Mononuclear cell (primary cell): ENCODE results near the gene RHOG. TPM values are rescaled to one million over a fixed set of nuclear protein-coding genes. Genes with fewer than 3 reads are reported as not detected.
"Not testable (repeated sequence)": the region's sequence is repeated elsewhere in the genome, so short reads cannot be mapped to it uniquely, and the experiment has no call there.

Experiments
- H3K27me3 ChIP-seq: 2 replicates; pipeline ENCODE4 v1.6.0; 2011; ENCODE audit warnings: low read length, control low read depth; ENCODE audit not compliant: insufficient read depth
- H3K4me1 ChIP-seq: 2 replicates; pipeline ENCODE4 v1.5.1; 2011; ENCODE audit warnings: mild to moderate bottlenecking, low read length, control low read depth; ENCODE audit not compliant: insufficient read depth
- H3K4me3 ChIP-seq: 2 replicates; pipeline ENCODE4 v1.5.1; 2011; ENCODE audit warnings: mild to moderate bottlenecking, low read length, moderate library complexity
- H3K9me3 ChIP-seq: 2 replicates; pipeline ENCODE4 v1.5.1; 2011; ENCODE audit warnings: low read depth, mild to moderate bottlenecking, control low read depth, low read length
- total RNA-seq: library from RNA; depleted of rRNA; stranded (reverse); fragments of >200 nt; gene quantifications from one replicate; pipeline ENCODE4 v1.2.3, GENCODE V29; 2012

RHOG gene
- total RNA-seq, 1 donor, result 75.6 TPM

GRCh38 chr11:3796002-3796311 lies 44.8 kb downstream of the RHOG start:
- no peaks in the 10 kb centered on the region for H3K27me3 ChIP-seq
- no peaks in the 10 kb centered on the region for H3K9me3 ChIP-seq
- peak overlapping the region; percentile 95 for H3K4me3 ChIP-seq
- peaks cover 35% of the 10 kb centered on the region for H3K4me1 ChIP-seq

- no peak overlapping the region for H3K4me3 ChIP-seq
- H3K27me3 ChIP-seq, result no peaks in the 10 kb centered on the region
- H3K9me3 ChIP-seq, result no peaks in the 10 kb centered on the region
- peaks cover 35% of the 10 kb centered on the region for H3K4me1 ChIP-seq
These were observed 45.4 kb downstream of the RHOG start for GRCh38 chr11:3795131-3796001.

GRCh38 chr11:3794387-3794786 lies 46.4 kb downstream of the RHOG start:
- peaks cover 35% of the 10 kb centered on the region for H3K4me1 ChIP-seq
- not testable (repeated sequence) for H3K4me3 ChIP-seq, H3K27me3 ChIP-seq, H3K9me3 ChIP-seq

DNA sequence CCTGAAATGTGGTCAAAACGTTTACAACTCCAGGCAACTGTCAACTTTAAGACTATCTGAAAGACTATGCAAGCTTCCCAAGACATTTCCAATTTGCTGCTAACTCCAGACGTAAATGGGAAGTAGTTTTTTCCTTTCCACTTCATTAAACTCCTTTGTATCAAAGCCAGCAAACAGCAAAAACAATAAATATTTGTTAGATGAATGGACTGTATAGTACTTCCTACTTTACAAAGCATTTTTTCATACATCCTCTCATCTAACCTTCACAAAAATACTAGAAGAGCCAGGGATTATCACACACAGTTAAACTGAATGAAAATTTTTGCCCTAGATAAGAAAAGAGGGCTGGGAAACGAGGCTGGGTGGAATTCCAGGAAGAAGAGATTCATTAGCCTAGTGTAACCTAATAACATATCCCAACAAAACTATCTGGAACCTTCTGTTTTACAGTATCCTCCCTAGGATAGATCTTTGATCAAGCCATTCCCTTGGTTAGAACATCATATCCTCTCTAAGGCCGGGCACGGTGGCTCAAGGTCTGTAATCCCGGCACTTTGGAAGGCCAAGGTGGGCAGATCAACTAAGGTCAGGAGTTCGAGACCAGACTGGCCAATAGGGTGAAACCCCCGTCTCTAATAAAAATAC lies 53.9 kb downstream of the RHOG start:
- Histone ChIP-seq H3K9me3 (no peaks in the 10 kb centered on the region), H3K4me3 (no peak overlapping the region), H3K4me1 (peaks cover 44% of the 10 kb centered on the region), H3K27me3 (no peaks in the 10 kb centered on the region)

DNA sequence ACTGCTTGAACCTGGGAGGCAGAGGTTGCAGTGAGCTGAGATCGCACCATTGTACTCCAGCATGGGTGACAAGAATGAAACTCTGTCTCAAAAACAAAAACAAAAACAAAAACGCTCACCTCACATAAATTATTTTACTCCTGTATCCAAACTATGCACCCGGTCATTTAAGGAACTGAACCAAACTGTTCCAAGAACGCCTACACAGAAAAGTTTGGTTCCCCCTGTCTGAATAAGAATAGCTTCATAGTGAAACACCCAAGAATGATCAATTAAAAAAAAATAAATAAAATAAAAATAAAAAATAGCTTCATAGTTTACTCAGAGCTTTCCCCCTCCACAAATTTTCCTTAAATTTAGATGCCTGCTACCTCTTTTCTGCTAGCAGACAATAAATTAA lies 57.1 kb downstream of the RHOG start:
- no peak overlapping the region for H3K4me3 ChIP-seq
- peaks cover 51% of the 10 kb centered on the region for H3K4me1 ChIP-seq
- no peaks in the 10 kb centered on the region for H3K27me3 ChIP-seq
- no peaks in the 10 kb centered on the region for H3K9me3 ChIP-seq

- peaks cover 44% of the 10 kb centered on the region for H3K4me1 ChIP-seq
- H3K27me3 ChIP-seq, result no peaks in the 10 kb centered on the region
- H3K4me3 ChIP-seq, result no peak overlapping the region
- no peaks in the 10 kb centered on the region for H3K9me3 ChIP-seq
These were observed 57.8 kb downstream of the RHOG start for GRCh38 chr11:3782963-3783362.

DNA sequence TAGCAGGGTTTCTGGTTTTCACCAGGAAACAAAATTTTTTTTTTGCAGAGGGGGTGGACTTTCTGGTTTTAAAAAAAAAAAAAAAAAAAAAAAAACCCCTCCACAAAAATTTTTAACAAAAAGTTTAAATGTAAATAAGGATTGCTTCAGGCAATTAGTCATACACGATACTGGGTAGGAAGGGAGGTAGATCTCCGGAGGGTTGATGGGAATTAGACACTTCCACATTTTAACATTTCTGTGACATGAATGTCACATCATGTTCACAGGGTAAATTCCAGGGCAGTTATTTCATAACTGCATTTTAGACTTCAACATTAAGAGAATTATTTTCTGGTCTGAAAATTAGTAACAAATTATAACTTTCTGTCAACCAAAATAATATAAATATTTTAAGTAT lies 59.3 kb downstream of the RHOG start:
- Histone ChIP-seq H3K4me3 (no peak overlapping the region), H3K4me1 (peaks cover 30% of the 10 kb centered on the region), H3K9me3 (no peaks in the 10 kb centered on the region), H3K27me3 (no peaks in the 10 kb centered on the region)

Other genes with a start within 250 kb of the RHOG start
- not detected for gene ART5, start 199.0 kb downstream of the RHOG start, total RNA-seq
- not detected for gene ART1, start 195.8 kb downstream of the RHOG start, total RNA-seq
- gene CHRNA10, start 169.6 kb downstream of the RHOG start, total RNA-seq, result 0.31 TPM
- 227 TPM for gene NUP98, start 43.4 kb downstream of the RHOG start, total RNA-seq
- 7.5 TPM for gene PGAP2, start 32.4 kb downstream of the RHOG start, total RNA-seq
- gene STIM1, start 14.7 kb upstream of the RHOG start, total RNA-seq, result 55.8 TPM